GM21529 (cell line): ENCODE results near the gene GDF2.

Experiments
- ATAC-seq: cut with Tn5 transposase; IDR thresholded peaks from one replicate; pipeline ENCODE4 v1.9.1; 2021; ENCODE audit not compliant: unreplicated experiment

GDF2 gene

DNA sequence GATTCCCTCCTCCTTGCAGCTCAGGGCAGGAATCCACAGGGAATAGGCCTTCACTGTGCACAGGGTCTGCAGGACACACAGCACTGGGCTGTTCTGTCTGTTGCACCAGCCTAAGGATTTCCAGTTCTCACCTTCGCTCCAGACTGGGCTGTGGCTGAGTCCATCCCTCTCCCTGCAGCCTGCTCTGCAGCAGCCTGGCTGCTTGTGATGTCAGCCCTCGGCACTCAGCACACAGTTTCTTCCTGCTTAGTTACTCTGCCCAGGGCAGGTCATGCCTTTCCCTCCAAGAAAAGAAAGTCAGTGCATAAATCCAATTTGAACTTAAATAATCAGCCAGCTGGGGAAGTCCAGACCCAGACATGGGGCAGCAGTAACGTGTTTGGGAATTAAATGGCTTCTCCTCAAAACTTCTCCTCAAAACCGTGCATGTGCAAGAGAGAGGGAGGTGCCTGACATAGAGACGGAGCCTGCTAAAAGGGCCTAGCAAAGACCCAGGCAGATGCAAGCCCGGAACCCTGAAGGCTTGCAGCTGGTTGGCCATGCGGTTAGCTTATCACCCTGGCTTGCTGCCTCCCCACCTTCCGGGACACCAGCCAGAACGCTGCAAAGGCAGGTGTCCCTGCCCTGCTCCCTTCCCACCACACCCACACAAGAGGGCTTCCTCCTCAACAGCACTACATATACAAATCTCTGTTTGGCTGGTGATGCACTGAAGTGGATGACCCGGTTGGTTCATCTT, 10.9 kb upstream of the GDF2 start:
- no peak for ATAC-seq

DNA sequence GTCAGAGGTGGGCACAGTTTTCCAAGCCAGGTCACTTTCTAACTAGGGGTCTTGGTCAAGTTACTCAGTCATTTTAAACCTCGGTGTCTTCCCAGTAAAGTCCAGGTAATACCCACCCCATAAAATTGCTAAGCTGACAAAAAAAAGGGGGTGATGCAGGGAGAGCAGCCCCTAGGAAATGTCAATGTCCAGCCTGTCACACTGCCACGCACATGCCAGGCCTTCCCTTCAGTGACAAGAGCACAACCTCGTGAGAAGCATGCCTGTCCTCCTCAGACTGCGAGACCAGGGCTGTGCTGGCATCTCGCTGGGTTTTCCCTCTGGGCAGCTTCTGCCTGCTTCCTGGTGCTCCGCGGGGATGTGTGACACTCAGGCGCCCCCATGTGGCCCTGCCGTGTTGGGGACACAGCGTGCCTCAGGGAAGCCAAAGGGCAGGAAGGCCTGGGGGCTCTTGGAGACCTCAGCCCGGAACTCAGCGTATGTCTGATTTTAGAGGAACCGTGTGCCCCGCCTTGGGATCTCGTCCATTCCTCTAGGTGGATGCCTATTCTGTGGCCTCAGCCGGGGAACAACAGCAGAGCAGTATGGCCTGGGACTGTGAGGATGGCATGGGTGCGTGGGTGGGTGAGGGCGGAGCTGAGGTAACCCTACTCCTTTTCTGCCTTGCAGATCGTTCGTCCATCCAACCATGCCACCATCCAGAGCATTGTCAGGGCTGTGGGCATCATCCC, 10.2 kb upstream of the GDF2 start:
- ATAC-seq: peak; percentile 63

DNA sequence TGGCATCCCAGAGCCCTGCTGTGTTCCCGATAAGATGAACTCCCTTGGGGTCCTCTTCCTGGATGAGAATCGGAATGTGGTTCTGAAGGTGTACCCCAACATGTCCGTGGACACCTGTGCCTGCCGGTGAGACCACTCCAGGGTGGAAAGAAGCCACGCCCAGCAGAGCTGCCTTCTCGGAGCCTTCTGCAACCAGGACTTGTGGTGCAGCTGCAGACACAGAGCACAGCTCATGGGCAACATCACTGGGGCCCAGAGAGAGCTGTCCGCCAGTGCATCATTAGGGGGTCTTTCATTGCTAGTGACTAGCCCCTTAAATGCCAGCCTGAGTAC, 9.6 kb upstream of the GDF2 start:
- ATAC-seq: no peak

DNA sequence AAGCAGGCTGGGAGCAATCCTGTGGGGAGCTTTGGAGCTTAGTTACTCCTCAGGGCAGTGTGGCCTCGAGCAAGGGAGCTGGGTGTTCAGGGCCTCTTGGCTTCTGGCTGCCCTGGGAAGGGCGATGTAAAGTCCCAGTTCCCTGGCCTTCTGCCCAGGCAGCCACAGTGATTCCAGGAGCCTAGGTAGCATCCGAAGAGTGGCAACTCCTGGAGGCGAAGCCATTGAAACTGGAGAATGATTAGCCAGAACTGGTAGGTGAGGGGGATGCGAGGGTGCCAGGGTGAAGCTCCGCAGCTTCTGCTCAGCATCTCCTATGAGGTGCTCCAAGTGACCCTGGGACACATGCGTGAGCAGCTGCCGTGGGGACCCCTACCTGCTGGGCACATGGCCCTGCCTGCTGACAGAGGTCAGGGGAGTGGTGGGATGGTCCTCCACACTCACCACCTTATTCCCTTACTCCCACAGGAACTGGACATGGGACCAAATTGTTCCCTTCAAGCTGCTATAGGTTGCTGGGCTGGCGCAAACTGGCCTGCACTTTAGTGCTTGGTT, 7.8 kb upstream of the GDF2 start:
- ATAC-seq: no peak

DNA sequence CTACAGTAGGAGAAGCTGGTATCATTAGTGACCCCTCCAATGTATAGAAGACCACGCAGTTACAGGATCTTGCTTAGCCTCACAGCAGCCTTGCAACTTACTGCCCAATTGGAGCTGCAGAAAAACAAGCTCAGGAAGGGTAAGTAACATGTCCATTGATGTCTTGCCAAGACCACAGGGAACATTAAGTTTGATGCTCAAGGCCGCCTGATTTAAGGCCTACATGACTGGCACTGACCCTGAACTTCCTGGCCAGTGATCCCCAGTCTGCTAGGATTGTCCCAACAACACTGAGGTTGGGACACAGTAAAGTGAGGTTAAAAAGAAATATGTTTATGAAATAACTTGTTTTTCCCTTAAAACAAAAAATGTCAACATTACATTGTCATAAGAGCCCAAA, 6.8 kb upstream of the GDF2 start:
- ATAC-seq: no peak

DNA sequence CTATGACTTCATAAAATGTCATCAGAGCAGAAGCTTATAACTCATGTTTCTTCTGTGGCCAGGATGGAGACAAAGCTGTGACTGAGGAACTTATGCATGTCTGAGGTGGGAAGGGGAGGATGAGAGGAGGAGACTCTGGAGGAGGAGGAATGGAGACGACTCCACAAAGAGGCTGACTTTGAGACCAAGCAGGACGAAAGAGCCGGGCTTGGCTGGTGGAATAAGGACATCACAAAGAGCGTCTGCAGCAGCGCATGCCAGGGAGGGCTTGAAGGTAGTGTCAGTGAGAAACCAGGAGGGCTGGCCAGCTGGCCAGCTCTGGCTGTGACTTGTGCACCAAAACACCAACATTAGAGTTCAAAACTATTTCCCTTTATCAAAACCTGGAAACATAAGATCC, 6.1 kb upstream of the GDF2 start:
- ATAC-seq: no peak

DNA sequence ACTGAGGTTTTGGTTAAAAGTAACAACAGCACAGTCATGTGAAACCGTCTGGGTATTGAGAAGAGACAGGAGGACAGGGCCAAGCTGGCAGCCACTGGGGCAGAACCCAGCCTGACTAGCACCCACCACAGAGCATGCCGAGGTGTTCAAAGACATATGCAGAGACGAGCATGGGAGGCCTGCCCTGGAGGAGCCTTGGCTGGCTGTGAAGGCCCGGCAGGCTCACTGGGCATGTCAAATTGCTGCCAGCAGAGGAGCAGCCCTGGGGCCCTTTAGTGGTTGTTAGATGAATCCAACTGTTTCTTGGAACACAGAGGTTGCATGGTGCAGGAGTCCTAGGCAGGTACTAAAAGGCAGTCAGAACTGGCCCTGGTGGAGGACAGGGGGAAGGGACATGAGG, 5.0 kb upstream of the GDF2 start:
- ATAC-seq: no peak

DNA sequence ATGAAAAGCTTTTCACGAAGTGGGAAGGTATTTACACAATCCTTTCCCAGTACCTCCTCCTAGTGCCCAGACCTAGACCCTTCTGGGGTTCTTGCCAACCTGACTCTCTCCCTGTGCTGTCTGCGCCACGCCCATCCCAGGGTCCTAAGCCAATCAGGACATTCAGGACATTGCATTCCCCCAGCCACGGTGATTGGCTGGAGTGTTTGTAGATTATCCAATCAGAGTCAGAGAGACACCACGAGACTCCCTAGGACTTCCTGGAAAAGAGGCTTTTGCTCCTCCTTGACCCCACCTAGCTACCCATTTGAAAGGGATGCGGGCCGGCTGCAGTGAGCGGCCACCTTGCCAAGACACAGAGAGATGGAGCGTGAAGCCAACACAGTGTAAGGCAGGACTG, 3.5 kb upstream of the GDF2 start:
- no peak for ATAC-seq

DNA sequence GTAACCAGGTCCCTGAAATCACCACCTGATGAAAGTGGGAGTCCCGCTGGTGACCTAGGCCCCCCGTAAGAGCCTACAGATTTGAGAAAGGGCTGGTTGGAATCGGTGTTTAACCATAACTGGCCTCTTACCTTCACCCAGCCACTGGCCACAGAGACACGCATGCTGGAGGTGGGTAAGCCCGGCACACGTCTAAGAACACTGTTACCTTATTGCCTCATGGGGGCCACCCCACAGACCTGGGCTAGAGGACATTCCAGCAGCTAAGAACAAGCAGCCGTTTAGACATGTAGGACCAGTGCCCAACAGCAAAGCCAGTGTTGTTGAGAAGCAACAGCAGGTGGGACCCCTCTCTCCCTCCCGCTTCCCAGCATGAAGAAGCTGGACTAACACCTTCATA, 2.5 kb upstream of the GDF2 start:
- no peak for ATAC-seq

DNA sequence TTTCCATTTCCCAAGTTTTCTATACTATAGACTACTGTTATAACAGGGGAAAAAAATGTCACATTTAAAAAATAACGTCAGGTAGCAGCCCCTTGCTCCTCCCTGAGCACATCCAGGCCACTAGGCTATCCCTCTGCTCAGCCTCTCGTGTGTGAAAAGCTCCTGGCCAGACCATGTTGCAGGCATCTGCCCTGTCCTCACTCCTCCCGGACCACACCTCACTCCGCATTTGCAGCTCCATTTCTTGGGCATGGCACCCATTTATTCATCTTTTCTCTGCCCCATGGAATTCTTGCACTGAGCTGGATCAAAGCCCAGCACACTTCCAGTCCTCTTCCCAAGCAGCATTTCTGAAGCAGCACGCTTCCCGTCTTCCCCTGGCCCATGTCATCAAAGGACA, 1.4 kb upstream of the GDF2 start:
- no peak for ATAC-seq

DNA sequence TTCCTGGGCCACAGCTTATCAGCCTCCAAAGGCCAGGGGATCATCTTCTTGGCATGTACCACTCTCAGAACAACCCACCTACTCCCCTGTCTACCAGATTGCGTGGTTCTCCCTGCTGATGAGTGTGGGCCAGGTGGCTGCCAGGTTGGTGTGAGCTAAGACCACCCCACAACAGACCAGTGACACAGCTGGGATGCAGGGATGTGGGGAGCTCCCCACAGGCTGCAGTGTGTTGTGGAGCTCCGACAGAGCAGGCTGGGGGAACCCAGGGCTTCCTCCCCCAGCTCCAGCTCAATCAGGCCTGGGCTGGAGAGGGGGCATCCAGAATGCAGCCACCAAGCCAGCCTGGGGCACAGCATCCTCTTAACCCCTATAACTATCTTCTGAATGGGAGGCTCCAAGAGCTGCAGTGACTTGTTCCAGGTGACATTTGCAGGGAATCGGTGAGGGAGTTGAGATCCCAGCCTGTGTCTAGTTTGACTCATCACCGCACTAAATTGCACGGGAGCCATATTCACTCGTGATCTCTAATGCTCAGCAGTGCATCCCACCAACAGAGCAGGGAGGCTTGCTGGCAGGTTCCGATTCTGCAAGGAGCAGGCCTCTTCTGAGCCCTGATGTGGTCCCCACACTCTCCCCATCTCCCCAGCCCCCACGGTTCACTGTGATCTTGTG, 596 bp upstream of the GDF2 start:
- no peak for ATAC-seq

DNA sequence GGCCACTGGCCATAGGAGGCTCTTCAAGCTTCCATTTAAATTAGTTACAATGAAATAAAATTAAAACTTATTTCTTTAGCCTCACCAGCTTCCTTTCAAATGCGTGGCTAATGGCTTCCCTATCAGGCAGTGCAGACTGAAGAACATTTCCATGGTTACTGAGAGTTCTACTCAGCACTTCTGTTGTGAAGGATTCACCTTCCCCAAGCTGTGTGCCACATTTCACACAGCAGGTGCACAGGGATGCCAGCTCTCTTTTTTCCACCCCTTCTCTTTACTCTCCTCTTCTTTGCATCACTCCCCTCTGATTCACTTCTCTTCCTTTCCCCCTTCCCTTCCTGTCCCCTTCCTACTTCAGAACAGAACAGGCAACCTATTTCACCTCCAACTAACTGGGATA, 833 bp downstream of the GDF2 start:
- ATAC-seq: no peak

DNA sequence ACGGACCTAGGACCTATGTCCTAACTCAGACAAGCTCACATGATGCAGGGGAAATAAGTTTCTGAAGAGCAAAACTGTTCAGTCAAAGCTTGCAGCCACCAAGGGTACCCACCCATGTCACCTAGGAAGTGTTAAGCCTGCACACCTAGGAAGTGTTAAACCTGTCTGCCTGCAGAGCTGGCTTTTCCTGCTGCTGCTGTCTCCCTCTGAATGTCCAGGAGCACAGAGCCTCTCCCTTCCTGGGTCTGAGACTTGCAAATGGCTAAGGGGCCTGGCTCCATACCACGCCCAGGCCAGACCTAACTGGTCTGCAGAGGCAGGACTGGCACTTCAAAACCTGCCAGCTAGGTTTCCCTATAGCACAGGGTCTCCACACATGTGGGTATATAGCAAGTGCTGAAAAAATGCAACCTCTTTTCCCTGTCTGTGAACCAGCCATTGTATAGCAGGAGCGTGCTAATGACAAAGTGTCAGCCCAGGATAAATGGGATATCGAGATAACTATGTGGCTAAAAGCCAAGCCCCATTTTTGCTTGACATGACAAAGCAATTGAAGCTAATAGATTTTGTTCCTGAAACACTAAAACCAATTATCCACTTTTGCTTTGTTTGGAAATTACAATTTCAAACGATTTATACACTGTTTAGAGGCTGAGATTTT, 1.5 kb downstream of the GDF2 start:
- ATAC-seq: no peak

DNA sequence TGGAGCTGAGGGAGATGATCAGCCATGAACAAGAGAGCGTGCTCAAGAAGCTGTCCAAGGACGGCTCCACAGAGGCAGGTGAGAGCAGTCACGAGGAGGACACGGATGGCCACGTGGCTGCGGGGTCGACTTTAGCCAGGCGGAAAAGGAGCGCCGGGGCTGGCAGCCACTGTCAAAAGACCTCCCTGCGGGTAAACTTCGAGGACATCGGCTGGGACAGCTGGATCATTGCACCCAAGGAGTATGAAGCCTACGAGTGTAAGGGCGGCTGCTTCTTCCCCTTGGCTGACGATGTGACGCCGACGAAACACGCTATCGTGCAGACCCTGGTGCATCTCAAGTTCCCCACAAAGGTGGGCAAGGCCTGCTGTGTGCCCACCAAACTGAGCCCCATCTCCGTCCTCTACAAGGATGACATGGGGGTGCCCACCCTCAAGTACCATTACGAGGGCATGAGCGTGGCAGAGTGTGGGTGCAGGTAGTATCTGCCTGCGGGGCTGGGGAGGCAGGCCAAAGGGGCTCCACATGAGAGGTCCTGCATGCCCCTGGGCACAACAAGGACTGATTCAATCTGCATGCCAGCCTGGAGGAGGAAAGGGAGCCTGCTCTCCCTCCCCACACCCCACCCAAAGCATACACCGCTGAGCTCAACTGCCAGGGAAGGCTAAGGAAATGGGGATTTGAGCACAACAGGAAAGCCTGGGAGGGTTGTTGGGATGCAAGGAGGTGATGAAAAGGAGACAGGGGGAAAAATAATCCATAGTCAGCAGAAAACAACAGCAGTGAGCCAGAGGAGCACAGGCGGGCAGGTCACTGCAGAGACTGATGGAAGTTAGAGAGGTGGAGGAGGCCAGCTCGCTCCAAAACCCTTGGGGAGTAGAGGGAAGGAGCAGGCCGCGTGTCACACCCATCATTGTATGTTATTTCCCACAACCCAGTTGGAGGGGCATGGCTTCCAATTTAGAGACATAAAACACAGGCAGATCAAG, 3.3 kb downstream of the GDF2 start:
- no peak for ATAC-seq

DNA sequence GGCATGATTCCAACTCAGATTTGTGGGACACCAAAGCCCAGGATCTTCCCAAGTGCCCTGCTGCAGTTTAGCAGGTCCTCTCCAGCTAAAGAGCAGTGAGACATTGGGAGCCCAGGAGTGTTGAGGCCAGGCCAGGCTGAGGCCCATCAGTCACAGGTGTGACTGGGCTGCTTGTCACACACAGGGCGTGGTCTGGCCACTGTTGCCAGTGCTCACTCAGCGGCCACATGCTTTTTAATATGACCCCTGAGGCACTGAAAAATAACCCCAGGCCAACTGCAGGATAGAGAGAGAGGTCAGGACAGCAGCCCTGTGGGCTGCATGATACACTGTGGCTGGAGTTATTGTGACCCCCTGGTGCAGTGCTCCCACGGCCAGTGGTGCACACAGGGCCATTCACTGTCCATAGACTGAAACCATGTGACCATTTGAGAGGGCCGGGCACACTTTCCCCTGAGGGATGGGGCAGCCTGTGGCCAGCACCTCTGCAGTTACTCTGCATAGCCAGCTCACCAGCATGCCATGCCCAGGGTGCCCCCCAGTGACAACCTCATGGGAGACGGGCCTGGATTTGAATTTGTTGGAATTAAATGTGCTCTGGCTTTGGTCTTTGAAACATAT, 4.2 kb downstream of the GDF2 start:
- no peak for ATAC-seq

DNA sequence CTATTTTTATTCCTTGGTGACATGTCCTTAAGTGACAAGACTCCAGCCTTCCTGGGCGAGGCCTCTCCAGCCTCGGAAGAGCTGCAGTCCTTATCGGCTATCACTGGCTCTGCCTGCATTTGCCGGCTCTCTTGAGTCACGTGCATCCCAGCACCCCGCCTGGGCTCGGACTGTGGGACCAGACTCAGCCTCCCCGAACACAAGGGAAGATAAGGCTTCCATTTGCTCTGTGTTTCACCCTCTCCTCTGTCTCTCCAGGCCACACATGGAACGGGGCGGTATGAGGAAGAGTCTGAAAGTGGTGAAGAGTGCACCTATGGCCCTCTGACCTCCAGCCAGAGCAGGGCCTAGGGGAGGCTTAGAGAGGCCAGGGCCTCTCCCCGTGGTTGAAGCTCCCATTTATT, 4.7 kb downstream of the GDF2 start:
- ATAC-seq: no peak

DNA sequence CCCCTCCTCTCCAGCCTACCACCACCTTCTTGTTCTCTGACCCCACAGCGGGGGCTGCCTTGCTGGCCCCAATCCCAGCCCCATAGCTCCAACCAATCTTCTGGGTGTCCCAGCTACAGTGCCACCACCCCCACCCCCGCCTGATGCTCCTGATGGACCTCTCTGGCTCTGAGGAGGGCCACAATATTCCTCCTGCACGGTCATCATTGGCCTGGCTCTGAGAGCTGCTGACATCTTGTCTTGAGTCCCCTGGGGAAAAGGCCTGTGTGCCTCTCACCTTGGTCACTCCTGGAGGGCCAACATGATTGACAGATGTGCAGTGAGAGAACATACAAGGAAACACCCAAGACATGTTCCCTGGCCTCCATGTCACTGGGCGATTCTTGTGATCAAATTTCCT, 7.6 kb downstream of the GDF2 start:
- no peak for ATAC-seq

DNA sequence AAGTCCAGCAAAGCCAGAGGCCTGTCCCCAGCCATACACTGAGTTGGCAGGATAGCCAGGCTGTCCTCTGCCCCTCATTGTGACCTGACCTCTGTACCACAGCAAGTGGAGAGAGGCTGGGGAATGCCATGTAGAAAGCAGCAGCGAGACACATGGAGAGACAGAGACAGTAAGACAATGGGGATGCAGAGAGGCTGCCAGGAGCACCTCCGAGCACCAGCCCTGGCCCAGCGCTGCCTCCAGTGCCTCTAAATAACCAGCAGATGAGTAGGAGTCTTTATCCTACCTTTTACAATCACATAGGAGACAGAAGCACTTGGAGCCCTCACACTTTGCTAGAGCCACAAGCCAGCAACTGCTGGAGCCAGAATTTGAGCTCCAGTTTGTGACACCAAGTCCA, 8.1 kb downstream of the GDF2 start:
- ATAC-seq: no peak

DNA sequence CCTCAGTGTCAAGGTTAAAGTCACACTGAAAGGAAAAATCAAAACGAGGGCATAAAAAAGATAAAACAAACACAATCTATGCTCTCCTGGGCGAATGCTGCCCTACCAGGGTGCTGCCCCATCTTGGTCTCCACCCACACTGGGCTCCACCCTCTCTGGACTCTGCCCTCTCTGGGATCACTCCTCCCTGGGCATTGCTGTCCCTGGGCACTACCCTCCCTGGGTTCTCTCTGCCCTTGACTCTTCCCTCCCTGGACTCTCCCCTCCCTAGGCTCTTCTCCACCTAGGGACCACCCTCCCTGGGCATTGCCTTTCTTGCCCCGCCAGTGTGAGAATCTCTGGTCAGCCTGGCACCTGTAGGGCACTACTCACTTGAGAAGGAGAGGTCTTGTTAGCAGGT, 8.6 kb downstream of the GDF2 start:
- no peak for ATAC-seq

DNA sequence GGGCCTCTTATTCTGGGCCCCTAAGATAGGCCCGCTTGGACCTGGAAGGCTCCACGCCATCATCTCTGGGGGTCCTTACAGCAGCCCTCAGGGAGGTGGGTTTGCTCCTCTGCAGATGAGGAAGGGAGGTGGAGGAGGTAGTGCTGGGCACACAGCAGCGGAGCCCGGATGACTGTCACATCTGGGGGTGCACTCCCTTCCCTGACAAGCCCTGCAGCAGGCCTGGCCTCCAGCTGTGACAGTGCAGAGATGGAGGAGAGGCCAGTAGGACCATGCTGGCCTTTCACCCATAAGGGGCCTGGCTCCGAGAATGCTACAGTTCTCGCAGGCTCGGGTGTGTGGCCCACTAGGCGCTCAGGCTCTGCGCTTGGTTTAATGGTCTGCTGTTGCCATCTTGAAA, 9.2 kb downstream of the GDF2 start:
- ATAC-seq: no peak
